B cell (primary cell): ENCODE results near the gene TADA3. TPM values are rescaled to one million over a fixed set of nuclear protein-coding genes. Genes with fewer than 3 reads are reported as not detected.

Source experiments
- ATAC-seq: fragments of 200-7000 bp; cut with Tn5 transposase; one replicate; pipeline ENCODE4 v1.10.0; 2021; ENCODE audit warnings: low read depth, mild to moderate bottlenecking, moderate number of reproducible peaks, moderate library complexity
- CTCF ChIA-PET: fragments of 350-600 bp; sonication (Branson Sonifier 250); formaldehyde crosslinking; loops from one replicate; lab custom pipeline; 2021; ENCODE audit warnings: antibody characterized with exemption, inconsistent platforms; lab: Charles Lee
- POLR2A ChIA-PET: fragments of 350-600 bp; sonication (Branson Sonifier 250); formaldehyde crosslinking; loops from one replicate; lab custom pipeline; 2021; ENCODE audit warnings: antibody characterized with exemption; lab: Charles Lee
- DNase-seq: peaks from one replicate; pipeline ENCODE4 v3.0.0; 2013
- H2AFZ ChIP-seq: 2 replicates; pipeline ENCODE4 v1.6.1; 2012; ENCODE audit warnings: mild to moderate bottlenecking, low read depth, low read length; ENCODE audit not compliant: insufficient read depth, poor library complexity, severe bottlenecking
- H3K27ac ChIP-seq, 2 donors: 1 replicate in 1 of 2; 2 replicates in 1 of 2; pipeline ENCODE4 v1.5.1; 2012 to 2013; ENCODE audit warnings: low read length in 2 of 2, mild to moderate bottlenecking in 2 of 2, moderate library complexity in 1 of 2
- H3K27me3 ChIP-seq, 4 experiments: fragments of 200-600 bp in 1 of 4; sonication (generic) in 1 of 4; replicated peaks in 1 of 4; 1 replicate in 2 of 4; 2 replicates in 2 of 4; pipeline versions ENCODE4 v1.6.1 to v1.7.0; 2013 to 2016; ENCODE audit warnings: low read length in 3 of 4, mild to moderate bottlenecking in 2 of 4, mixed read lengths in 1 of 4, moderate library complexity in 1 of 4; ENCODE audit not compliant: insufficient read depth in 4 of 4, control insufficient read depth in 3 of 4; ENCODE audit errors: control extremely low read depth in 1 of 4
- H3K36me3 ChIP-seq, 2 experiments: replicated peaks in 1 of 2; 1 replicate in 1 of 2; 2 replicates in 1 of 2; pipeline versions ENCODE4 v1.6.1 to v1.7.1; 2013; ENCODE audit warnings: low read length in 1 of 2; ENCODE audit not compliant: insufficient read depth in 2 of 2, control insufficient read depth in 1 of 2; ENCODE audit errors: control extremely low read depth in 1 of 2, extremely low read depth in 1 of 2
- H3K4me1 ChIP-seq, 2 donors: fragments of 200-600 bp in 1 of 2; sonication (generic) in 1 of 2; 1 replicate in 1 of 2; 2 replicates in 1 of 2; pipeline versions ENCODE4 v1.5.1 to v1.6.1; 2013 to 2017; ENCODE audit warnings: low read length in 2 of 2; ENCODE audit not compliant: control insufficient read depth in 2 of 2, insufficient read depth in 2 of 2
- H3K4me2 ChIP-seq: replicated peaks from 2 replicates; pipeline ENCODE3; 2012; ENCODE audit warnings: mild to moderate bottlenecking, low read depth, low read length; ENCODE audit not compliant: poor library complexity, severe bottlenecking
- H3K4me3 ChIP-seq, 5 experiments: fragments of 200-600 bp in 1 of 5; sonication (generic) in 1 of 5; 1 replicate in 3 of 5; 2 replicates in 2 of 5; pipeline versions ENCODE4 v1.5.1 to v1.7.0; 2011 to 2016; ENCODE audit warnings: low read length in 4 of 5, mild to moderate bottlenecking in 4 of 5, low read depth in 2 of 5, control low read depth in 1 of 5, moderate library complexity in 1 of 5; ENCODE audit not compliant: insufficient read depth in 1 of 5; ENCODE audit errors: control extremely low read depth in 1 of 5, extremely low read depth in 1 of 5
- H3K79me2 ChIP-seq: fragments of 200-600 bp; sonication (generic); one replicate; pipeline ENCODE4 v1.6.0; 2016; ENCODE audit warnings: low read length; ENCODE audit not compliant: control insufficient read depth, insufficient read depth
- H3K9ac ChIP-seq: fragments of 200-600 bp; sonication (generic); 2 replicates; pipeline ENCODE4 v1.6.1; 2017; ENCODE audit warnings: mild to moderate bottlenecking, low read length, moderate library complexity
- H3K9me3 ChIP-seq, 3 donors: one replicate each; pipeline versions ENCODE4 v1.6.1 to v1.7.1; 2013; ENCODE audit warnings: low read length in 2 of 3; ENCODE audit not compliant: control insufficient read depth in 2 of 3, insufficient read depth in 1 of 3; ENCODE audit errors: control extremely low read depth in 1 of 3
- H4K20me1 ChIP-seq: 2 replicates; pipeline ENCODE4 v1.6.0; 2012; ENCODE audit warnings: mild to moderate bottlenecking, low read length; ENCODE audit not compliant: insufficient read depth, control insufficient read depth, poor library complexity, severe bottlenecking
- H3K27ac Mint-ChIP-seq: one replicate; pipeline ENCODE4 v1.8.0; 2021; ENCODE audit warnings: mixed read lengths
- H3K27me3 Mint-ChIP-seq: one replicate; pipeline ENCODE4 v1.8.0; 2021; ENCODE audit warnings: mixed read lengths
- H3K4me1 Mint-ChIP-seq: one replicate; pipeline ENCODE4 v1.8.0; 2021; ENCODE audit warnings: mixed read lengths
- H3K4me3 Mint-ChIP-seq: one replicate; pipeline ENCODE4 v1.8.0; 2021; ENCODE audit warnings: mixed read lengths
- H3K9me3 Mint-ChIP-seq: one replicate; pipeline ENCODE4 v1.8.0; 2022; ENCODE audit warnings: mixed read lengths; ENCODE audit not compliant: insufficient read depth
- EZH2 ChIP-seq: IDR thresholded peaks from 2 replicates; pipeline ENCODE4 v1.6.1; 2012; ENCODE audit warnings: borderline replicate concordance, low read depth, mild to moderate bottlenecking, moderate library complexity, low read length; ENCODE audit not compliant: insufficient read depth, poor library complexity, severe bottlenecking
- WGBS: methylation state at CpG from one replicate; pipeline ENCODE4 v1.1.5; 2013; ENCODE audit warnings: missing lambda C conversion rate; ENCODE audit not compliant: insufficient coverage; 5-methylcytosine and 5-hydroxymethylcytosine counted together
- intact Hi-C: fragments of 100-400 bp; cut with micrococcal nuclease; formaldehyde crosslinking; loops from one replicate; pipeline ENCODE4 v1.10.0; 2022
- polyA plus RNA-seq: library from polyadenylated mRNA; depleted of rRNA; stranded (reverse); fragments of >200 nt; gene quantifications from 2 replicates; pipeline ENCODE4 v1.2.3, GENCODE V29; 2012
- total RNA-seq, 2 donors: library from RNA; stranded (reverse); fragments of 120-200 nt in 1 of 2; gene quantifications; 1 replicate in 1 of 2; 2 replicates in 1 of 2; pipeline versions ENCODE4 v1.2.3 to v1.2.4, GENCODE V29; 2013 to 2022
- TF ChIP-seq, protein P1 (sequence below): fragments of 200-600 bp; IDR thresholded peaks from one replicate; pipeline ENCODE4 v1.8.0; 2022; ENCODE audit warnings: antibody characterized with exemption, mild to moderate bottlenecking

The TADA3 gene
- total and polyA plus RNA-seq, 2 donors (not counting 1 experiment from before 2014, with no cell fraction given) = 45.4 to 45.6 TPM

- peak; percentile 22 for ATAC-seq
- 90% methylated on average over 2 of the region's 3 CpGs for WGBS
- TF ChIP-seq EZH2 = no peak
- TF ChIP-seq, protein P1, sequence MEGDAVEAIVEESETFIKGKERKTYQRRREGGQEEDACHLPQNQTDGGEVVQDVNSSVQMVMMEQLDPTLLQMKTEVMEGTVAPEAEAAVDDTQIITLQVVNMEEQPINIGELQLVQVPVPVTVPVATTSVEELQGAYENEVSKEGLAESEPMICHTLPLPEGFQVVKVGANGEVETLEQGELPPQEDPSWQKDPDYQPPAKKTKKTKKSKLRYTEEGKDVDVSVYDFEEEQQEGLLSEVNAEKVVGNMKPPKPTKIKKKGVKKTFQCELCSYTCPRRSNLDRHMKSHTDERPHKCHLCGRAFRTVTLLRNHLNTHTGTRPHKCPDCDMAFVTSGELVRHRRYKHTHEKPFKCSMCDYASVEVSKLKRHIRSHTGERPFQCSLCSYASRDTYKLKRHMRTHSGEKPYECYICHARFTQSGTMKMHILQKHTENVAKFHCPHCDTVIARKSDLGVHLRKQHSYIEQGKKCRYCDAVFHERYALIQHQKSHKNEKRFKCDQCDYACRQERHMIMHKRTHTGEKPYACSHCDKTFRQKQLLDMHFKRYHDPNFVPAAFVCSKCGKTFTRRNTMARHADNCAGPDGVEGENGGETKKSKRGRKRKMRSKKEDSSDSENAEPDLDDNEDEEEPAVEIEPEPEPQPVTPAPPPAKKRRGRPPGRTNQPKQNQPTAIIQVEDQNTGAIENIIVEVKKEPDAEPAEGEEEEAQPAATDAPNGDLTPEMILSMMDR = peak; percentile 25
- Histone ChIP-seq H3K36me3 (peaks cover 2 to 45% of the 10 kb centered on the region in 2 experiments), H3K27ac (peak overlapping the region in 1 of 2 donors; percentile 61), H3K4me1 (peaks cover 50 to 52% of the 10 kb centered on the region in 2 donors), H3K9ac (no peak overlapping the region), H2AFZ (no peak overlapping the region), H4K20me1 (no peaks in the 10 kb centered on the region), H3K9me3 (no peaks in the 10 kb centered on the region), H3K4me2 (peak overlapping the region; percentile 59), H3K4me3 (no peak overlapping the region), H3K79me2 (peaks cover 15% of the 10 kb centered on the region), H3K27me3 (no peaks in the 10 kb centered on the region)
- intact Hi-C loops = loop anchor here (1.0 to 5.0 kb wide), 2 partner anchors 62 to 245 kb away; partner anchors contain the start of genes FANCD2 and RPUSD3
- ChIA-PET CTCF (interaction anchor here (0.6 to 4.6 kb wide), 15 partner anchors 10 to 956 kb away, joined by 3 to 25 read pairs (median 4); partner anchors contain the start of genes ARPC4, EMC3, OGG1 and TADA3), POLR2A (interaction anchor here (0.7 to 3.7 kb wide), 4 partner anchors 10 to 205 kb away, joined by 3 to 18 read pairs (median 8); partner anchors contain the start of genes ARPC4, EMC3, OGG1 and TADA3)
- DNase-seq = peak; percentile 66
- Mint-ChIP-seq H3K9me3 (no peaks in the 10 kb centered on the region), H3K27ac (peak overlapping the region; percentile 83), H3K4me1 (peaks cover 52% of the 10 kb centered on the region), H3K4me3 (peak overlapping the region; percentile 61), H3K27me3 (no peaks in the 10 kb centered on the region)
These were observed 9.5 kb downstream of the TADA3 start for GRCh38 chr3:9782770-9783169.
